ENCODE measurements around the gene ASPA. TPM values are rescaled to one million over a fixed set of nuclear protein-coding genes. Genes with fewer than 3 reads are reported as not detected.

ASPA gene
- total and polyA plus RNA-seq, 9 donors: 1.0 to 4.4 (median 3.1) TPM

GRCh38 chr17:3471599-3471998 lies 4.2 kb upstream of the ASPA start, which contains the start of gene SPATA22:
SPATA22 (minus strand) TSS chr17:3471819; CDS start chr17:3469325, 2,494 bp downstream.
- peaks cover 2% of the 10 kb centered on the region for H3K4me1 ChIP-seq (ENCODE audit: control insufficient read depth, insufficient read depth, low read length)
- H3K4me3 ChIP-seq (ENCODE audit: low read length): no peak within 1 kb of the TSS
- H3K36me3 ChIP-seq (ENCODE audit: control insufficient read depth, insufficient read depth, low read length): no peaks in the 10 kb centered on the region
- DNase-seq: no peak
- no peaks in the 10 kb centered on the region for H3K9me3 ChIP-seq (replicated peaks; ENCODE audit: control insufficient read depth, low read depth, low read length)
- H3K27ac ChIP-seq (ENCODE audit: low read length): no peak within 1 kb of the TSS
- H3K27me3 ChIP-seq (ENCODE audit: control insufficient read depth, insufficient read depth, low read length): no peaks in the 10 kb centered on the region
- 93% methylated on average over 38 of the region's 38 CpGs for WGBS (ENCODE audit: insufficient coverage)

GRCh38 chr17:3472137-3472536 lies 3.7 kb upstream of the ASPA start:
- Histone ChIP-seq H3K4me3 (ENCODE audit: low read length) (no peak overlapping the region), H3K4me1 (ENCODE audit: control insufficient read depth, insufficient read depth, low read length) (peaks cover 2% of the 10 kb centered on the region), H3K27me3 (ENCODE audit: control insufficient read depth, insufficient read depth, low read length) (no peaks in the 10 kb centered on the region), H3K36me3 (ENCODE audit: control insufficient read depth, insufficient read depth, low read length) (no peaks in the 10 kb centered on the region), H3K27ac (ENCODE audit: low read length) (no peak overlapping the region), H3K9me3 (replicated peaks; ENCODE audit: control insufficient read depth, low read depth, low read length) (no peaks in the 10 kb centered on the region)
- no peak for DNase-seq
- WGBS (ENCODE audit: insufficient coverage): 89% methylated on average over 14 of the region's 21 CpGs

- Histone ChIP-seq H3K27me3 (ENCODE audit: control insufficient read depth, insufficient read depth, low read length) (no peaks in the 10 kb centered on the region), H3K9me3 (replicated peaks; ENCODE audit: control insufficient read depth, low read depth, low read length) (no peaks in the 10 kb centered on the region), H3K4me1 (ENCODE audit: control insufficient read depth, insufficient read depth, low read length) (peaks cover 2% of the 10 kb centered on the region), H3K36me3 (ENCODE audit: control insufficient read depth, insufficient read depth, low read length) (no peaks in the 10 kb centered on the region), H3K4me3 (ENCODE audit: low read length) (no peak overlapping the region), H3K27ac (ENCODE audit: low read length) (peak overlapping the region; percentile 42)
- peak; percentile 65 for DNase-seq
- no CpG with 5 or more reads among the region's 3 CpGs for WGBS (ENCODE audit: insufficient coverage)
These were observed 1.6 kb upstream of the ASPA start for GRCh38 chr17:3474212-3474611.

- Histone ChIP-seq H3K36me3 (ENCODE audit: control insufficient read depth, insufficient read depth, low read length) (no peaks in the 10 kb centered on the region), H3K27me3 (ENCODE audit: control insufficient read depth, insufficient read depth, low read length) (no peaks in the 10 kb centered on the region), H3K27ac (ENCODE audit: low read length) (peak overlapping the region; percentile 42), H3K4me3 (ENCODE audit: low read length) (no peak overlapping the region), H3K9me3 (replicated peaks; ENCODE audit: control insufficient read depth, low read depth, low read length) (no peaks in the 10 kb centered on the region), H3K4me1 (ENCODE audit: control insufficient read depth, insufficient read depth, low read length) (peaks cover 2% of the 10 kb centered on the region)
- peak; percentile 73 for DNase-seq
- 43% methylated on average over 3 of the region's 4 CpGs for WGBS (ENCODE audit: insufficient coverage)
These were observed 529 bp upstream of the ASPA start for GRCh38 chr17:3475251-3475685.

DNA sequence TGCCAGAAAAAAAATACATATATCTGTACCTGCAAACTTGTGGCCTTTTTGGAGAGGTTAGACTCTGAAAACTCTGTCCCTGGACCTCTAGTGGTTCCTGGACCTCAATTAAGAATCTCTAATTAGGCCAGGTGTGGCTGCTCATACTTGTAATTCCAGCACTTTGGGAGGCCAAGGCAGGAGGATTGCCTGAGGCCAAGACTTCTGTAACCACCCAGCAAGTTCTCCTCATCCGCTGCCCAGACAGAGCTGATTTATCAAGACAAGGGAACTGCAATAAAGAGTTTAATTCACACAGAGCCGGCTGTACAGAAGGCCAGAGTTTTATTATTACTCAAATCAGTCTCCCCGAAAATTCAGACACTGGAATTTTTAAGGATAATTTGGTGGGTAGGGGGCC lies 4.2 kb downstream of the ASPA start:
- Histone ChIP-seq H3K4me1 (ENCODE audit: control insufficient read depth, insufficient read depth, low read length) (peaks cover 2% of the 10 kb centered on the region), H3K27me3 (ENCODE audit: control insufficient read depth, insufficient read depth, low read length) (no peaks in the 10 kb centered on the region), H3K9me3 (replicated peaks; ENCODE audit: control insufficient read depth, low read depth, low read length) (no peaks in the 10 kb centered on the region), H3K4me3 (ENCODE audit: low read length) (no peak overlapping the region), H3K27ac (ENCODE audit: low read length) (no peak overlapping the region), H3K36me3 (ENCODE audit: control insufficient read depth, insufficient read depth, low read length) (no peaks in the 10 kb centered on the region)
- WGBS (ENCODE audit: insufficient coverage): 100% methylated on average over 1 of the region's 3 CpGs
- no peak for DNase-seq

GRCh38 chr17:3482852-3483251 lies 7.1 kb downstream of the ASPA start:
- H3K27ac ChIP-seq (ENCODE audit: low read length): no peak overlapping the region
- H3K4me1 ChIP-seq (ENCODE audit: control insufficient read depth, insufficient read depth, low read length): no peaks in the 10 kb centered on the region
- H3K36me3 ChIP-seq (ENCODE audit: control insufficient read depth, insufficient read depth, low read length): no peaks in the 10 kb centered on the region
- H3K27me3 ChIP-seq (ENCODE audit: control insufficient read depth, insufficient read depth, low read length): no peaks in the 10 kb centered on the region
- H3K4me3 ChIP-seq (ENCODE audit: low read length): no peak overlapping the region
- H3K9me3 ChIP-seq (replicated peaks; ENCODE audit: control insufficient read depth, low read depth, low read length): no peaks in the 10 kb centered on the region
- DNase-seq: no peak
- WGBS (ENCODE audit: insufficient coverage): no CpG with 5 or more reads among the region's 3 CpGs

- WGBS (ENCODE audit: insufficient coverage): 100% methylated on average over 2 of the region's 8 CpGs
- Histone ChIP-seq H3K36me3 (ENCODE audit: control insufficient read depth, insufficient read depth, low read length) (no peaks in the 10 kb centered on the region), H3K27ac (ENCODE audit: low read length) (no peak overlapping the region), H3K4me1 (ENCODE audit: control insufficient read depth, insufficient read depth, low read length) (no peaks in the 10 kb centered on the region), H3K27me3 (ENCODE audit: control insufficient read depth, insufficient read depth, low read length) (no peaks in the 10 kb centered on the region), H3K9me3 (replicated peaks; ENCODE audit: control insufficient read depth, low read depth, low read length) (no peaks in the 10 kb centered on the region), H3K4me3 (ENCODE audit: low read length) (no peak overlapping the region)
- DNase-seq: no peak
These were observed 9.8 kb downstream of the ASPA start for GRCh38 chr17:3485481-3486068.

GRCh38 chr17:3497101-3497500 lies 21.3 kb downstream of the ASPA start:
- Histone ChIP-seq H3K36me3 (ENCODE audit: control insufficient read depth, insufficient read depth, low read length) (no peaks in the 10 kb centered on the region), H3K4me3 (ENCODE audit: low read length) (no peak overlapping the region), H3K9me3 (replicated peaks; ENCODE audit: control insufficient read depth, low read depth, low read length) (peaks cover 3% of the 10 kb centered on the region), H3K27me3 (ENCODE audit: control insufficient read depth, insufficient read depth, low read length) (no peaks in the 10 kb centered on the region), H3K4me1 (ENCODE audit: control insufficient read depth, insufficient read depth, low read length) (no peaks in the 10 kb centered on the region), H3K27ac (ENCODE audit: low read length) (no peak overlapping the region)
- no CpG with 5 or more reads among the region's 7 CpGs for WGBS (ENCODE audit: insufficient coverage)
- DNase-seq: no peak

DNA sequence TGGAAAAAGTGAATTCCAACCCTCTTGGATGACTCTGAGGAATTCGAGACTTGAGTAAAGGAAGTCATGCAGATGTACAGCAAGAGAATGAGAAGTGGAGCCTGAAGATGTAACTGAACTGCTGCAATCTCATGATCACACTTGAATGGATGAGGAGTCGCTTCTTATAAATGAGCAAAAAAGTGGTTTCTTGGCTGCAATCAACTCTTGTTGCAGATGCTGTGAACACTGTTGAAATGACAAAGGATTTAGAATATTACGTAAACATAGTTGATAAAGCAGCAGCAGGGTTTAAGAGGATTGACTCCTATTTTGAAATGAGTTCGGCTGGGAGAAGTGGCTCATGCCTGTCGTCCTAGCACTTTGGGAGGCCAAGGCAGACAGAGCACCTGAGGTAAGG lies 25.5 kb downstream of the ASPA start:
- H3K36me3 ChIP-seq (ENCODE audit: control insufficient read depth, insufficient read depth, low read length): no peaks in the 10 kb centered on the region
- 55% methylated on average over 4 of the region's 5 CpGs for WGBS (ENCODE audit: insufficient coverage)
- H3K4me3 ChIP-seq (ENCODE audit: low read length): no peak overlapping the region
- no peak overlapping the region for H3K27ac ChIP-seq (ENCODE audit: low read length)
- H3K27me3 ChIP-seq (ENCODE audit: control insufficient read depth, insufficient read depth, low read length): no peaks in the 10 kb centered on the region
- peaks cover 3% of the 10 kb centered on the region for H3K9me3 ChIP-seq (replicated peaks; ENCODE audit: control insufficient read depth, low read depth, low read length)
- peaks cover 7% of the 10 kb centered on the region for H3K4me1 ChIP-seq (ENCODE audit: control insufficient read depth, insufficient read depth, low read length)
- DNase-seq: peak; percentile 46

GRCh38 chr17:3502466-3502865 lies 26.7 kb downstream of the ASPA start:
- no peak overlapping the region for H3K4me3 ChIP-seq (ENCODE audit: low read length)
- WGBS (ENCODE audit: insufficient coverage): no CpG with 5 or more reads among the region's 5 CpGs
- H3K36me3 ChIP-seq (ENCODE audit: control insufficient read depth, insufficient read depth, low read length): no peaks in the 10 kb centered on the region
- H3K4me1 ChIP-seq (ENCODE audit: control insufficient read depth, insufficient read depth, low read length): peaks cover 7% of the 10 kb centered on the region
- peak overlapping the region; percentile 62 for H3K27ac ChIP-seq (ENCODE audit: low read length)
- peak; percentile 46 for DNase-seq
- H3K27me3 ChIP-seq (ENCODE audit: control insufficient read depth, insufficient read depth, low read length): no peaks in the 10 kb centered on the region
- H3K9me3 ChIP-seq (replicated peaks; ENCODE audit: control insufficient read depth, low read depth, low read length): peaks cover 3% of the 10 kb centered on the region

GRCh38 chr17:3503285-3503684 lies 27.5 kb downstream of the ASPA start:
- H3K36me3 ChIP-seq (ENCODE audit: control insufficient read depth, insufficient read depth, low read length): no peaks in the 10 kb centered on the region
- H3K27ac ChIP-seq (ENCODE audit: low read length): peak overlapping the region; percentile 62
- H3K4me1 ChIP-seq (ENCODE audit: control insufficient read depth, insufficient read depth, low read length): peaks cover 7% of the 10 kb centered on the region
- peak; percentile 83 for DNase-seq
- WGBS (ENCODE audit: insufficient coverage): no CpG with 5 or more reads among the region's 1 CpG
- H3K4me3 ChIP-seq (ENCODE audit: low read length): no peak overlapping the region
- H3K9me3 ChIP-seq (replicated peaks; ENCODE audit: control insufficient read depth, low read depth, low read length): peaks cover 3% of the 10 kb centered on the region
- no peaks in the 10 kb centered on the region for H3K27me3 ChIP-seq (ENCODE audit: control insufficient read depth, insufficient read depth, low read length)

All from muscle of leg (tissue), 11 donors.